Testis (tissue), 3 donors: ENCODE measurements around the gene ANKRD36B. TPM values are rescaled to one million over a fixed set of nuclear protein-coding genes. Genes with fewer than 3 reads are reported as not detected.
"Not testable (repeated sequence)": the region's sequence is repeated elsewhere in the genome, so short reads cannot be mapped to it uniquely, and the experiment has no call there.

Experiments
- DNase-seq: peaks from one replicate; pipeline ENCODE4 v3.0.0-alpha.2; 2019
- H3K27ac ChIP-seq, 2 donors: fragments of 200-600 bp; sonication (generic); one replicate each; pipeline ENCODE4 v1.5.1; 2019
- H3K27me3 ChIP-seq: fragments of 200-600 bp; sonication (generic); one replicate; pipeline ENCODE4 v1.5.1; 2019
- H3K36me3 ChIP-seq: fragments of 200-600 bp; sonication (generic); one replicate; pipeline ENCODE4 v1.5.1; 2017; ENCODE audit warnings: low read depth; ENCODE audit errors: missing control alignments
- H3K4me1 ChIP-seq: fragments of 200-600 bp; sonication (generic); one replicate; pipeline ENCODE4 v1.5.1; 2019
- H3K4me3 ChIP-seq, 2 donors: fragments of 200-600 bp; sonication (generic); one replicate each; pipeline ENCODE4 v1.5.1; 2017 to 2019
- H3K9me3 ChIP-seq: fragments of 200-600 bp; sonication (generic); one replicate; pipeline ENCODE4 v1.5.1; 2017
- WGBS, 2 donors: methylation state at CpG; one replicate each; pipeline ENCODE4 v1.1.5; 2018; 5-methylcytosine and 5-hydroxymethylcytosine counted together
- intact Hi-C: fragments of 100-400 bp; cut with DNase I; formaldehyde crosslinking; loops from one replicate; pipeline ENCODE4 v1.15.1; 2023; ENCODE audit warnings: low total_unique reads
- polyA plus RNA-seq: library from polyadenylated mRNA; stranded (reverse); fragments of 350-450 nt; fragmentation: Illumina TruSeq; extraction: RNeasy Lipid Tissue Mini Kit (QIAGEN cat#74804); gene quantifications from one replicate; pipeline ENCODE4 v1.2.3, GENCODE V29; 2014; ENCODE audit warnings: low read depth, low replicate concordance; ENCODE audit not compliant: insufficient read depth
- total RNA-seq, 2 donors: library from RNA; depleted of rRNA; stranded (reverse); fragments of >200 nt; gene quantifications; one replicate each; pipeline ENCODE4 v1.2.3, GENCODE V29; 2016
- TF ChIP-seq, protein P1 (sequence below), 3 experiments: fragments of 450-650 bp in 2 of 3; fragments of 200-600 bp in 1 of 3; sonication (generic) in 1 of 3; IDR thresholded peaks; one replicate each; pipeline ENCODE4 v1.5.1; 2016 to 2019; ENCODE audit warnings: antibody characterized with exemption in 3 of 3, mild to moderate bottlenecking in 2 of 3, moderate library complexity in 1 of 3

Gene ANKRD36B
- total and polyA plus RNA-seq, 3 donors from 2014 or later, result 14.5 to 245 (median 114) TPM

- H3K36me3 ChIP-seq, H3K27me3 ChIP-seq, H3K4me1 ChIP-seq, H3K27ac ChIP-seq, DNase-seq, H3K4me3 ChIP-seq, H3K9me3 ChIP-seq, intact Hi-C loops: not testable (repeated sequence)
- no CpG with 5 or more reads among the region's 12 CpGs for WGBS, 2 donors
These were observed 16.1 kb upstream of the ANKRD36B start for GRCh38 chr2:97605524-97606339.

DNA sequence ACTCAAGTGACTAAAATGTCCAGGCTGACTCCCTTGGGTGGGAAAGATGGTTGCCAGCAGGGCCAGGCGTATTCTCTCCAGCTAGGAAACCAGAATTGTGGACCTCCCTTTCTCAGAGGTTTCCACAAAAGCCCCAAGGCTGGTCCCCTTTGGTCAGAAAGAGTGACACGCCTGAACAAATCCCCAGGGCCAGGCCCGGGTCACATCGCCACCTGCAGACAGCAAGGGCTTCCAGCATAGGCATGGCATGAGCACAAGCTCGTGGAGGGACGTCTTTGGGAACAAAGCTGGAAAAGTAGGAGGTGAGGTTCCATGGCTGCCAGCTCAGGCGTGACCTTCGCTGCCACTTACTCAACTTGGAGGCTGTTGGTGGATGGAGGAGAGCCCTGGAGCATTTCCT, 15.4 kb upstream of the ANKRD36B start:
- H3K36me3 ChIP-seq, H3K27ac ChIP-seq, H3K4me1 ChIP-seq, intact Hi-C loops, DNase-seq, H3K4me3 ChIP-seq, H3K27me3 ChIP-seq, H3K9me3 ChIP-seq: not testable (repeated sequence)
- no CpG with 5 or more reads among the region's 8 CpGs for WGBS, 2 donors

- H3K27me3 ChIP-seq, H3K4me1 ChIP-seq, H3K36me3 ChIP-seq, intact Hi-C loops, H3K4me3 ChIP-seq, H3K27ac ChIP-seq, H3K9me3 ChIP-seq, DNase-seq: not testable (repeated sequence)
- WGBS, 2 donors, result 90% methylated on average over 3 of the region's 10 CpGs; no CpG with 5 or more reads in 1 of the 2 donors
These were observed 11.9 kb upstream of the ANKRD36B start for GRCh38 chr2:97601537-97601936.

GRCh38 chr2:97596180-97596579, 6.5 kb upstream of the ANKRD36B start:
- H3K4me1 ChIP-seq, H3K9me3 ChIP-seq, H3K27me3 ChIP-seq, DNase-seq, H3K36me3 ChIP-seq, H3K4me3 ChIP-seq, H3K27ac ChIP-seq, intact Hi-C loops: not testable (repeated sequence)
- 87 to 95% methylated on average over 4 of the region's 4 CpGs for WGBS, 2 donors

DNA sequence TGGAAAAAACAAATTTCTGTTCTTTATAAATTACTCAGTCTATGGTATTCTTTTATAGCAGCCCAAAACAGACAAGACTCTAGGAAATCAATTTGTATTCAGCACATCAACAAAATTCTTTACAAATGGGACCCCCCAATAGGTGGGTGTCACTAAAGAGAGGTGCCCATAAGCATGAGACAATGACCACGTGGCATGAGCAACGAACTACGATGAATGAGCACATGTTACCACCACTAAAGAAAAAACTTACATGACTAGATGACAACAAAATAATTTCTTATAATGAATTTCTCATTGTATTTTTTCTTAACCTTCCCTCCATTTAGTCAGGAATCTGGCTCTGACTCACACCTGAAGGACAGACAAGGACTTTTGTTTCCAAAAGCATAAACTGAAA, 3.8 kb upstream of the ANKRD36B start:
- H3K9me3 ChIP-seq, H3K27ac ChIP-seq, H3K36me3 ChIP-seq, H3K27me3 ChIP-seq, H3K4me1 ChIP-seq, DNase-seq, intact Hi-C loops, H3K4me3 ChIP-seq: not testable (repeated sequence)
- 89 to 90% methylated on average over 3 of the region's 3 CpGs for WGBS, 2 donors

DNA sequence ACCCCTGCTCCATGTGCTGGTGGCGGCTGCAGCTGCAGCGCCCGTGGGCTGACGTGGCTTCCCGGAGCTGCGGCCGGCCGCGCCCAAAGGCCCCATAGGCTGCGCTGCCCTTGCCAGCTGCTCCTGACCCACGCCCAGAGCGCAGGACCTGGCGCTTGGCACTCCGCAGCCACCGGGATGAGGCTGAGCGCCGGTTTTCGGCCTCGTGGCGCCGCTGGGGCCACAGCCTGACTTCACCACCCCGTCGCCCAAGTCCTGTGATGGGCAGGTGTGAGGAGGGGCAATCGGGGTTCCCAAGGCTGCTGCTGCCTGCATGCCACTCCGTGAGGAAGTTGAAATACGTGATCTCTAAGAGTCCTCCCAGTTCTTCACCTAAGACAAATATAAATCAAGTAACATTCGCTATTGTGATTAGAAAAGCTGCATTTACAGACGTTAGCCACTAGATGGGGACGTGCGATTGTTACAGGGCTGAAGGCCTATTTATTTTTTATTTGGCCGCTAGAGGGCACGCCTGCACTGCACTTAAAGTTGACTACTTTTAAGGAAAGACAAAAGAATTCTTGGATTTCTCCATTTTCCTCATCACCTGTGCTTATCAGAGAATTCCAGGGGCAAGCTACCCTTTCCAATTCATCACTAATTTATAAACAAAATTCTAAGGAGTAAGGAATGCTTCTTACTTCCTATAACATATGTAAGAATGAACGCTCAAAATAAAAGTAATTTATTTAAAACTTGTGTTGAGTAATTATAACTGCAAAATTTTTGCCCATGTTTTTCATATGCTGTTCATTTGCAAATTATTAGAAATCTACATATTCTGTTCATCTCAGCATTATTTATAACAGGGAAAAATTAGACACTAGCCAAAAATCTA, 1.1 kb upstream of the ANKRD36B start:
- DNase-seq, result peak; percentile 94
- TF ChIP-seq, protein P1, sequence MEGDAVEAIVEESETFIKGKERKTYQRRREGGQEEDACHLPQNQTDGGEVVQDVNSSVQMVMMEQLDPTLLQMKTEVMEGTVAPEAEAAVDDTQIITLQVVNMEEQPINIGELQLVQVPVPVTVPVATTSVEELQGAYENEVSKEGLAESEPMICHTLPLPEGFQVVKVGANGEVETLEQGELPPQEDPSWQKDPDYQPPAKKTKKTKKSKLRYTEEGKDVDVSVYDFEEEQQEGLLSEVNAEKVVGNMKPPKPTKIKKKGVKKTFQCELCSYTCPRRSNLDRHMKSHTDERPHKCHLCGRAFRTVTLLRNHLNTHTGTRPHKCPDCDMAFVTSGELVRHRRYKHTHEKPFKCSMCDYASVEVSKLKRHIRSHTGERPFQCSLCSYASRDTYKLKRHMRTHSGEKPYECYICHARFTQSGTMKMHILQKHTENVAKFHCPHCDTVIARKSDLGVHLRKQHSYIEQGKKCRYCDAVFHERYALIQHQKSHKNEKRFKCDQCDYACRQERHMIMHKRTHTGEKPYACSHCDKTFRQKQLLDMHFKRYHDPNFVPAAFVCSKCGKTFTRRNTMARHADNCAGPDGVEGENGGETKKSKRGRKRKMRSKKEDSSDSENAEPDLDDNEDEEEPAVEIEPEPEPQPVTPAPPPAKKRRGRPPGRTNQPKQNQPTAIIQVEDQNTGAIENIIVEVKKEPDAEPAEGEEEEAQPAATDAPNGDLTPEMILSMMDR (IDR thresholded peaks at IDR 0.05), result peak; percentile 93 to 100 (median 99)
- H3K36me3 ChIP-seq, intact Hi-C loops, H3K27me3 ChIP-seq, H3K9me3 ChIP-seq, H3K4me1 ChIP-seq: not testable (repeated sequence)
- Histone ChIP-seq H3K4me3 (peak overlapping the region; percentile 64 to 67), H3K27ac (peak overlapping the region; percentile 88 to 91)
- 3 to 4% methylated on average over 12 to 23 of the region's 33 CpGs for WGBS, 2 donors

DNA sequence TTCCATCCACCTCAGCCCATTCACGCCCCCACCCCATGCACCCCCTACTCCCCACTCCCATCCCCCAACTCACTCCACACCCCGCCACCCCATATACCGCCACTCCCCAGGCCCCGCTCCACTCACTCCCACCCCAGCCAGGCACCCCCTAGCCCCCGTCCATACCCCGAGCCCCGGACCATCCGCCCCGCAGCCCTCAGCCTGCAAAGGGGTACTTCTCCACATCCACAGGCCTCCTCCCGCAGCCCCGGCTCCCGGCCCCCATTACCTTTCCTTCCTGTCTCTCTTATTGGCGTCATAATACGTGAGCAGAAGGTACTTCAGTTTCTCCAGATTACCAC, 450 bp downstream of the ANKRD36B start:
- WGBS, 2 donors, result 0% methylated on average over 5 of the region's 14 CpGs
- H3K36me3 ChIP-seq, DNase-seq, H3K4me1 ChIP-seq, H3K9me3 ChIP-seq, H3K27me3 ChIP-seq, intact Hi-C loops: not testable (repeated sequence)
- H3K4me3 ChIP-seq, result peak overlapping the region; percentile 40 to 67
- H3K27ac ChIP-seq, result peak overlapping the region; percentile 59 to 64

DNA sequence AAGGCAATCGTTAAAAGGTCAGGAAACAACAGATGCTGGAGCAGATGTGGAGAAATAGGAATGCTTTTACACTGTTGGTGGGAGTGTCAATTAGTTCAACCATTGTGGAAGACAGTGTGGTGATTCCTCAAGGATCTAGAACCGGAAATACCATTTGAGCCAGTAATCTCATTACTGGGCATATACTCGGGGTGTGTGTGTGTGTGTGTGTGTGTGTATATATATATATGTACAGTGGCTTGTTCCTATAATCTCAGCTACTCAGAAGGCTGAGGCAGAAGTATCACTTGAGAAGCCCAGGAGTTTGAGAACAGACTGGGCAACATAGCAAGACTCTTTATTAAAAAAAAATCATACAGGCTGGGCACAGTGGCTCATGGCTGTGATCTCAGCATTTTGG, 24.0 kb downstream of the ANKRD36B start:
- H3K27me3 ChIP-seq, H3K36me3 ChIP-seq, H3K4me1 ChIP-seq, H3K9me3 ChIP-seq, intact Hi-C loops, H3K27ac ChIP-seq, DNase-seq, H3K4me3 ChIP-seq: not testable (repeated sequence)
- 88 to 91% methylated on average over 2 to 3 of the region's 3 CpGs for WGBS, 2 donors

DNA sequence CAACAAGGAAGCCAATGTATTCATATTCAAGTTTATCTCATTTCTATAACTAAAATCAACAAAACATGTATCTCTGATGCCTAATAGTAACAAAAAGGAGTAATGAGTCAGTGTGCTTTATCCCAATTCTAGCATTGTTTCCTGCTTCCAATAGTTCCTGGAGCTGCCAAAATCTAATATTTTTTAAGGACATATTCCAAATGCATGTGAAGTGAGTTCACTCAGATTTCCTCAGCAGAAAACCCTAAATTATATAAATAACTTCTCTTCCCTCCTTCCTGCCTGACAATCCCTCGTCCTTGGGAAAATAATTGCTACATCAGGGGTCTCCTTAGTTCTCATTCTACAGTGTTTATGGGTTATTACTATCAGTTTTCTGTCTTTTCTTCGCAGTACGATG, 37.3 kb downstream of the ANKRD36B start:
- DNase-seq, H3K36me3 ChIP-seq, H3K4me1 ChIP-seq, H3K27me3 ChIP-seq, H3K9me3 ChIP-seq, H3K4me3 ChIP-seq, H3K27ac ChIP-seq, intact Hi-C loops: not testable (repeated sequence)
- 55 to 63% methylated on average over 3 of the region's 3 CpGs for WGBS, 2 donors

- intact Hi-C loops, H3K4me1 ChIP-seq, H3K27me3 ChIP-seq, H3K27ac ChIP-seq, H3K4me3 ChIP-seq, DNase-seq, H3K9me3 ChIP-seq, H3K36me3 ChIP-seq: not testable (repeated sequence)
- 79 to 91% methylated on average over 1 of the region's 1 CpG for WGBS, 2 donors
These were observed 39.2 kb downstream of the ANKRD36B start for GRCh38 chr2:97550498-97550897.

DNA sequence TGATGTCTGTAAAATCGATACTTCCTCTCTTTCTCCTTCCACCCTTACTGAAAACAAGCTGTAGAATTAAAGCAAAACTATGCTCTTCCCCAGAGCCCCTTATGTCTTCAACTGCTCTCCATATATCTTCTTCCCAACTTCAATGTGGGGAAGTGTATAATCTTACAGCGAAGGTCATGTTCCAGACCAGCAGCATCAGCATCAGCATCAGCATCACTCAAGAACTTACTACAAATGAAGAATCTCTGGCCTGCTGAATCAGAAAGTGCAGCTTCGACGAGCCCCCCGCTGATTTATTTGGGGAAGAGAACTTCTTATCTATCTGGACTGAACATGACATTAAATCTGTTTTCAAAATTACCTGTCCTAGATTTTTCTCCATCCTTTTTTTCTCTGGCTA, 40.6 kb downstream of the ANKRD36B start:
- peak overlapping the region in 1 of 2 donors; percentile 18 for H3K27ac ChIP-seq
- H3K9me3 ChIP-seq, DNase-seq, intact Hi-C loops, H3K36me3 ChIP-seq, H3K27me3 ChIP-seq, H3K4me1 ChIP-seq, H3K4me3 ChIP-seq: not testable (repeated sequence)
- WGBS, 2 donors, result 86 to 90% methylated on average over 5 of the region's 5 CpGs
